Measurements from ENCODE around the gene SEC24A. TPM values are rescaled to one million over a fixed set of nuclear protein-coding genes. Genes with fewer than 3 reads are reported as not detected.
"Not testable (repeated sequence)": the region's sequence is repeated elsewhere in the genome, so short reads cannot be mapped to it uniquely, and the experiment has no call there.

SEC24A gene
- total RNA-seq, 1 experiment from 2014 or later: 22.0 TPM

DNA sequence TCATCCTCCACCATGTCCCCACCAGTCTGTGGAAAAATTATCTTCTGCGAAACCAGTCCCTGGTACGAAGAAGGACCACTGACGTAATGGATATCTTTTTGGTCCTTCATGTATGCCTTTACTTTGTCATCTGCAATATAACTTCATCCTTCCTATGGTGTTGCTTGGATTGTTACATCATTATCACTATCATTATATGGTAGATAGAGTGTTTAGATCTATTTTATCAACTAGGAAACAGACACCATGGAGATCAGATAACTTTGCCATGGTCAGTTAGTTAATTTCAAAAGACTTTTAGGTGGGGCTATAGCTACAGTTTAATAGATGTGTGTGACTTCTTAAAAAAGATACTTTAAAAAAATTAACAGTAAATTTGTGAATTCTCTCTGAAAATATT is 66.0 kb downstream of the SEC24A start:
- CTCF ChIA-PET: no interaction called here

DNA sequence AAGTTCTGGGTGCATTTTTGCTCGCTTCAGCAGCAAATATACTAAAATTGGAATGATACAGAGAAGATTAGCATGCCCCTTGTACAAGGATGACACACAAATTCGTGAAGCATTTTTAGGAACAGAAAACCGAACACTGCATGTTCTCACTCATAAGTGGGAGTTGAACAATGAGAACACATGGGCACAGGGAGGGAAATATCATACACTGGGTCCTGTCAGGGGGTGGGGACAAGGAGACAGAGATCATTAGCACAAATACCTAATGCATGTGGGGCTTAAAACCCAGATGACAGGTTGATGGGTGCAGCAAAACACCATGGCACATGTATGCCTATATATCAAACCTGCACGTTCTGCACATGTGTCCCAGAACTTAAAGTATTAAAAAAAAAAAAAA is 66.9 kb downstream of the SEC24A start:
- H3K9me3 ChIP-seq (ENCODE audit: low read depth, low read length, poor library complexity, severe bottlenecking); H3K4me1 ChIP-seq (ENCODE audit: insufficient read depth, low read length, poor library complexity, severe bottlenecking); H3K4me3 ChIP-seq (ENCODE audit: low read depth, low read length, poor library complexity, severe bottlenecking); intact Hi-C loops (cut with micrococcal nuclease; ENCODE audit: unreplicated experiment); POLR2A ChIA-PET (ENCODE audit: low non-redundant PET); H3K27me3 ChIP-seq (replicated peaks; ENCODE audit: insufficient read depth, low read depth, low read length, poor library complexity); BruUV-seq (replicated peaks); CTCF ChIA-PET; DNase-seq (ENCODE audit: low spot score); H3K27ac ChIP-seq (ENCODE audit: low read depth, low read length, poor library complexity, severe bottlenecking): not testable (repeated sequence)
- H3K36me3 ChIP-seq (ENCODE audit: insufficient read depth, low read length, poor library complexity, severe bottlenecking): peaks cover 25% of the 10 kb centered on the region

More for the DNA sequence above, 66.0 kb downstream of the SEC24A start:
- POLR2A ChIA-PET (ENCODE audit: low non-redundant PET): no interaction called here
- no TSS peak for BruUV-seq (replicated peaks)
- H3K36me3 ChIP-seq (ENCODE audit: insufficient read depth, low read length, poor library complexity, severe bottlenecking): peaks cover 27% of the 10 kb centered on the region
- H3K4me3 ChIP-seq (ENCODE audit: low read depth, low read length, poor library complexity, severe bottlenecking): no peak overlapping the region
- intact Hi-C loops (cut with micrococcal nuclease; ENCODE audit: unreplicated experiment): no loop called here
- H3K27me3 ChIP-seq (replicated peaks; ENCODE audit: insufficient read depth, low read depth, low read length, poor library complexity): no peaks in the 10 kb centered on the region
- DNase-seq (ENCODE audit: low spot score): no peak
- TF ChIP-seq EZH2 (IDR thresholded peaks at IDR 0.05; ENCODE audit: borderline replicate concordance, low read depth, low read length, poor library complexity, severe bottlenecking): no peak
- TF ChIP-seq, protein P1, sequence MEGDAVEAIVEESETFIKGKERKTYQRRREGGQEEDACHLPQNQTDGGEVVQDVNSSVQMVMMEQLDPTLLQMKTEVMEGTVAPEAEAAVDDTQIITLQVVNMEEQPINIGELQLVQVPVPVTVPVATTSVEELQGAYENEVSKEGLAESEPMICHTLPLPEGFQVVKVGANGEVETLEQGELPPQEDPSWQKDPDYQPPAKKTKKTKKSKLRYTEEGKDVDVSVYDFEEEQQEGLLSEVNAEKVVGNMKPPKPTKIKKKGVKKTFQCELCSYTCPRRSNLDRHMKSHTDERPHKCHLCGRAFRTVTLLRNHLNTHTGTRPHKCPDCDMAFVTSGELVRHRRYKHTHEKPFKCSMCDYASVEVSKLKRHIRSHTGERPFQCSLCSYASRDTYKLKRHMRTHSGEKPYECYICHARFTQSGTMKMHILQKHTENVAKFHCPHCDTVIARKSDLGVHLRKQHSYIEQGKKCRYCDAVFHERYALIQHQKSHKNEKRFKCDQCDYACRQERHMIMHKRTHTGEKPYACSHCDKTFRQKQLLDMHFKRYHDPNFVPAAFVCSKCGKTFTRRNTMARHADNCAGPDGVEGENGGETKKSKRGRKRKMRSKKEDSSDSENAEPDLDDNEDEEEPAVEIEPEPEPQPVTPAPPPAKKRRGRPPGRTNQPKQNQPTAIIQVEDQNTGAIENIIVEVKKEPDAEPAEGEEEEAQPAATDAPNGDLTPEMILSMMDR (conservative IDR thresholded peaks at IDR 0.05; ENCODE audit: low read depth, low read length): no peak
- H3K4me1 ChIP-seq (ENCODE audit: insufficient read depth, low read length, poor library complexity, severe bottlenecking): no peaks in the 10 kb centered on the region
- no peaks in the 10 kb centered on the region for H3K9me3 ChIP-seq (ENCODE audit: low read depth, low read length, poor library complexity, severe bottlenecking)
- H3K27ac ChIP-seq (ENCODE audit: low read depth, low read length, poor library complexity, severe bottlenecking): no peak overlapping the region

DNA sequence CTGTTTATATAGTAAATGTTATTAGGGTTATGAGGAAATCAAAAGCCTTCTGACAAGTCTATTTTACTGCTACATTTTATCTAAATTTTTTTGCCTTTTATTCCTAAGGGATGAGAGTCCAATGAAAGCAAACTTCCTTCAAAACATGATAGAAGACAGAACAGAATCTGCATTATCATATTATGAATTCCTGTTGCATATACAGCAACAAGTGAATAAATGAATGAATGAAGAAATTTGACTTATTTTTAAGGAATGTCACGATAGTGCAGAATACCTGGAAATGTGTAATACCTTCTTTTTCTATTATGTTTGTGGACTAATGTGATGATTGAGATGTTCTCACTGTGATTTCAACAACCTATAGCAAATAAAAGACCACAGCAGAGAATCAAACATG is 76.3 kb downstream of the SEC24A start:
- peaks cover 22% of the 10 kb centered on the region for H3K36me3 ChIP-seq (ENCODE audit: insufficient read depth, low read length, poor library complexity, severe bottlenecking)
- CTCF ChIA-PET: no interaction called here
- no peaks in the 10 kb centered on the region for H3K4me1 ChIP-seq (ENCODE audit: insufficient read depth, low read length, poor library complexity, severe bottlenecking)
- intact Hi-C loops (cut with micrococcal nuclease; ENCODE audit: unreplicated experiment): no loop called here
- no peak overlapping the region for H3K27ac ChIP-seq (ENCODE audit: low read depth, low read length, poor library complexity, severe bottlenecking)
- no peak for TF ChIP-seq EZH2 (IDR thresholded peaks at IDR 0.05; ENCODE audit: borderline replicate concordance, low read depth, low read length, poor library complexity, severe bottlenecking)
- TF ChIP-seq, protein P1 (conservative IDR thresholded peaks at IDR 0.05; ENCODE audit: low read depth, low read length): no peak
- no peaks in the 10 kb centered on the region for H3K27me3 ChIP-seq (replicated peaks; ENCODE audit: insufficient read depth, low read depth, low read length, poor library complexity)
- POLR2A ChIA-PET (ENCODE audit: low non-redundant PET): no interaction called here
- no peak overlapping the region for H3K4me3 ChIP-seq (ENCODE audit: low read depth, low read length, poor library complexity, severe bottlenecking)
- BruUV-seq (replicated peaks): no TSS peak
- no peaks in the 10 kb centered on the region for H3K9me3 ChIP-seq (ENCODE audit: low read depth, low read length, poor library complexity, severe bottlenecking)
- DNase-seq (ENCODE audit: low spot score): no peak

DNA sequence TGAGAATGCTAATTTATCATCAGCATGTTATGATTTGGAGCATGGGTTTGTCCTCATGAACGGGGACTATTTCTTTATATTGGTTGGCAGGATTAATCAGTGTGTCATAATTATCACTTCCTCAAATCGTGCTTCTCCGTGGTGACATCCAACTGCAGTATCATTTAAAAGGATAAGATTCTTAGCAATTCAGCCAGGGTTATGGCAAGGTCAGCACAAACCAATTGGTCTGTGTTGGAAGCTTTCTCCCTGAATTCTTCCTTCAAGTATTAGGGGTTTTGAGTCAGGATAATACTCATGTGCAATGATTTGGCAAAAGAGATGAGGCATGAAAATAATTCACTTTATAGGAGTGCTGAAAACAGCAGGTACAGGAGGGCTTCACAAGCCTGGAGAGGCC is 84.2 kb downstream of the SEC24A start:
- no TSS peak for BruUV-seq (replicated peaks)
- H3K9me3 ChIP-seq (ENCODE audit: low read depth, low read length, poor library complexity, severe bottlenecking): no peaks in the 10 kb centered on the region
- no peaks in the 10 kb centered on the region for H3K4me1 ChIP-seq (ENCODE audit: insufficient read depth, low read length, poor library complexity, severe bottlenecking)
- no peak for TF ChIP-seq EZH2 (IDR thresholded peaks at IDR 0.05; ENCODE audit: borderline replicate concordance, low read depth, low read length, poor library complexity, severe bottlenecking)
- TF ChIP-seq, protein P1 (conservative IDR thresholded peaks at IDR 0.05; ENCODE audit: low read depth, low read length): no peak
- no peaks in the 10 kb centered on the region for H3K27me3 ChIP-seq (replicated peaks; ENCODE audit: insufficient read depth, low read depth, low read length, poor library complexity)
- ChIA-PET POLR2A (ENCODE audit: low non-redundant PET) (no interaction called here), CTCF (no interaction called here)
- intact Hi-C loops (cut with micrococcal nuclease; ENCODE audit: unreplicated experiment): no loop called here
- no peak for DNase-seq (ENCODE audit: low spot score)
- H3K4me3 ChIP-seq (ENCODE audit: low read depth, low read length, poor library complexity, severe bottlenecking): no peak overlapping the region
- H3K27ac ChIP-seq (ENCODE audit: low read depth, low read length, poor library complexity, severe bottlenecking): no peak overlapping the region
- H3K36me3 ChIP-seq (ENCODE audit: insufficient read depth, low read length, poor library complexity, severe bottlenecking): no peaks in the 10 kb centered on the region

Data from A673 (cell line).